Thyroid gland (tissue), 4 donors: ENCODE results near the gene HRAS.

Source experiments
- POLR2A ChIP-seq, 2 donors: fragments of 450-650 bp; IDR thresholded peaks; one replicate each; pipeline ENCODE4 v1.6.1; 2017; ENCODE audit warnings: antibody characterized with exemption in 2 of 2, mild to moderate bottlenecking in 2 of 2, moderate library complexity in 1 of 2
- TF ChIP-seq, protein P1 (sequence below), 6 experiments: fragments of 200-600 bp in 3 of 6; fragments of 450-650 bp in 3 of 6; sonication (generic) in 3 of 6; IDR thresholded peaks; one replicate each; pipeline ENCODE4 v1.5.1; 2016 to 2019; ENCODE audit warnings: antibody characterized with exemption in 6 of 6, mild to moderate bottlenecking in 2 of 6, inconsistent platforms in 1 of 6, moderate library complexity in 1 of 6

DNA sequence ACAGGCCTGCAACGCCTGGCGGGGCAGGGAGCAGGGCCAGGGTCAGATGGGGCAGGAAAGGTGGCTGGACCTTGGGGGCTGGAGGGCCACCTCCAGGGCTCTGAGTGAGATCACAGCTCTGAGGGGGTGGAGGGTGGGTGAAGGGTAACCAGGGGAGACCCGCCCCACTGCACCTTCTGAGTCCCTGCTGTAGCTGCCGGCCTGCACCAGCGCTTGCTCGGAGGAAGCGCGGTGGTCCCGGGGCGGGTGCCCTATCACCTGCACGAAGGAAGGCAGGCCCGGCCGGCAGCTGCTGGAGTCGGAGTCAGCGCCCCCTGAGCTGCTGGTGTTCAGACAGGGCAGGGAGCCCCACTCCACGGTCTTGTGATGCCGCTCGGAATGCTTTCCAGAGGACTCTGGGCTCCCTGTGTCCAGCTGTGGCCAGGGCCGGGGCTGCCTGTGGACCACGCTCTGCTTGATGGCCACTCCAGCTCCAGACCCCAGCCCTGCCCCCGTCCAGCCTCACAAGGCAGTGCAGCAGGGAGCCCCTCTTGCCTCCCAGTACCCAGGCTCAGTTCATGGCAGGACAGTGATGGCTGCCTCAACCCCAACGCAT lies 21.4 kb upstream of the HRAS start:
- TF ChIP-seq, protein P1, sequence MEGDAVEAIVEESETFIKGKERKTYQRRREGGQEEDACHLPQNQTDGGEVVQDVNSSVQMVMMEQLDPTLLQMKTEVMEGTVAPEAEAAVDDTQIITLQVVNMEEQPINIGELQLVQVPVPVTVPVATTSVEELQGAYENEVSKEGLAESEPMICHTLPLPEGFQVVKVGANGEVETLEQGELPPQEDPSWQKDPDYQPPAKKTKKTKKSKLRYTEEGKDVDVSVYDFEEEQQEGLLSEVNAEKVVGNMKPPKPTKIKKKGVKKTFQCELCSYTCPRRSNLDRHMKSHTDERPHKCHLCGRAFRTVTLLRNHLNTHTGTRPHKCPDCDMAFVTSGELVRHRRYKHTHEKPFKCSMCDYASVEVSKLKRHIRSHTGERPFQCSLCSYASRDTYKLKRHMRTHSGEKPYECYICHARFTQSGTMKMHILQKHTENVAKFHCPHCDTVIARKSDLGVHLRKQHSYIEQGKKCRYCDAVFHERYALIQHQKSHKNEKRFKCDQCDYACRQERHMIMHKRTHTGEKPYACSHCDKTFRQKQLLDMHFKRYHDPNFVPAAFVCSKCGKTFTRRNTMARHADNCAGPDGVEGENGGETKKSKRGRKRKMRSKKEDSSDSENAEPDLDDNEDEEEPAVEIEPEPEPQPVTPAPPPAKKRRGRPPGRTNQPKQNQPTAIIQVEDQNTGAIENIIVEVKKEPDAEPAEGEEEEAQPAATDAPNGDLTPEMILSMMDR (IDR thresholded peaks at IDR 0.05) = no peak
- no peak for TF ChIP-seq POLR2A (IDR thresholded peaks at IDR 0.05)
